ENCODE measurements around the gene TNS1.

The TNS1 gene

DNA sequence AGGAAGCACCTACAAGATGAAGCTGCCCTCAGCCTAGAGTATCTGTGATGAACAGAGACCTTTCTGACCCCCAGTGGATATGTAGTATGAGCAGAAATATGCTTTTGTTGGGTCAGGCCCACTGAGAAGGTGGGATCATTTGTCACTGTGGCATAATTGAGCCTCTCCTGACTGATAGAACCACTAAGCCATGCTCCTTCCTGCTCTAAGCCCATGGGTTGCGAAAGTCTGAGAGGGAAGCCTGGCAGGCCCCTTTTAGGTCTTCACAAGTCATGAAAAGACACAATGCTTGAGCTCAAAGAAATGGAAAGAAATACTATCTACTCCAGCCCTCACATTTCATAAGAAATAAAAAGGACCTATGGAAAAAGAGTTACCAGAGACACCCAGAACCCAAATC lies 127.7 kb downstream of the TNS1 start:
- TF ChIP-seq, protein P1, sequence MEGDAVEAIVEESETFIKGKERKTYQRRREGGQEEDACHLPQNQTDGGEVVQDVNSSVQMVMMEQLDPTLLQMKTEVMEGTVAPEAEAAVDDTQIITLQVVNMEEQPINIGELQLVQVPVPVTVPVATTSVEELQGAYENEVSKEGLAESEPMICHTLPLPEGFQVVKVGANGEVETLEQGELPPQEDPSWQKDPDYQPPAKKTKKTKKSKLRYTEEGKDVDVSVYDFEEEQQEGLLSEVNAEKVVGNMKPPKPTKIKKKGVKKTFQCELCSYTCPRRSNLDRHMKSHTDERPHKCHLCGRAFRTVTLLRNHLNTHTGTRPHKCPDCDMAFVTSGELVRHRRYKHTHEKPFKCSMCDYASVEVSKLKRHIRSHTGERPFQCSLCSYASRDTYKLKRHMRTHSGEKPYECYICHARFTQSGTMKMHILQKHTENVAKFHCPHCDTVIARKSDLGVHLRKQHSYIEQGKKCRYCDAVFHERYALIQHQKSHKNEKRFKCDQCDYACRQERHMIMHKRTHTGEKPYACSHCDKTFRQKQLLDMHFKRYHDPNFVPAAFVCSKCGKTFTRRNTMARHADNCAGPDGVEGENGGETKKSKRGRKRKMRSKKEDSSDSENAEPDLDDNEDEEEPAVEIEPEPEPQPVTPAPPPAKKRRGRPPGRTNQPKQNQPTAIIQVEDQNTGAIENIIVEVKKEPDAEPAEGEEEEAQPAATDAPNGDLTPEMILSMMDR (IDR thresholded peaks at IDR 0.05; ENCODE audit: low read depth, low read length, missing control alignments) = no peak

DNA sequence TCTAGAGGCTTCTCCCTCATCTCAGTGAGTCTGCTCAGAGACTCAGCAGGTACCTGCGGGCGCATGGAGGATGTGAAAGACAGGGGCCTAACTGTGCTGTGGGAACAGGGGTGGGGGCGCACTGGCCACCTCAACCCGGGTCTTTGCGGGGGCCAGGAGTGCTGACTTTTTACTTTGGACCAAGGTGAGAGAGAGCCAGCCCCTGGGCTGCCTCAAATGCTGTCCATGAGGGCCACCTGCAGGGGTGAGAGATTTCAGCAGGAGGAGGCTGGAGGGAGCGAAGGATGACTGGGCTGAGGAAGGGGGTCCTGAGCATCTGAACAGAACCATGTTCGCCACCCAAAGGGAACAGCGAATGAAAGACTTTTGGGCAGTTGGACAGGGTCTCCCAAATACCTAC lies 129.4 kb downstream of the TNS1 start:
- no peak for DNase-seq (ENCODE audit: low read depth)
- TF ChIP-seq, protein P1 (IDR thresholded peaks at IDR 0.05; ENCODE audit: low read depth, low read length, missing control alignments) = no peak
- H3K4me3 ChIP-seq (ENCODE audit: low read depth, low read length) = no peak overlapping the region

More for the DNA sequence above, 127.7 kb downstream of the TNS1 start:
- H3K4me3 ChIP-seq (ENCODE audit: low read depth, low read length) = no peak overlapping the region
- DNase-seq (ENCODE audit: low read depth) = no peak

- DNase-seq (ENCODE audit: low read depth) = no peak
- no peak overlapping the region for H3K4me3 ChIP-seq (ENCODE audit: low read depth, low read length)
- TF ChIP-seq, protein P1 (IDR thresholded peaks at IDR 0.05; ENCODE audit: low read depth, low read length, missing control alignments) = no peak
These were observed 130.5 kb downstream of the TNS1 start for GRCh38 chr2:217872319-217872718.

GRCh38 chr2:217870528-217871011 lies 132.2 kb downstream of the TNS1 start:
- DNase-seq (ENCODE audit: low read depth) = no peak
- H3K4me3 ChIP-seq (ENCODE audit: low read depth, low read length) = no peak overlapping the region
- TF ChIP-seq, protein P1 (IDR thresholded peaks at IDR 0.05; ENCODE audit: low read depth, low read length, missing control alignments) = no peak

DNA sequence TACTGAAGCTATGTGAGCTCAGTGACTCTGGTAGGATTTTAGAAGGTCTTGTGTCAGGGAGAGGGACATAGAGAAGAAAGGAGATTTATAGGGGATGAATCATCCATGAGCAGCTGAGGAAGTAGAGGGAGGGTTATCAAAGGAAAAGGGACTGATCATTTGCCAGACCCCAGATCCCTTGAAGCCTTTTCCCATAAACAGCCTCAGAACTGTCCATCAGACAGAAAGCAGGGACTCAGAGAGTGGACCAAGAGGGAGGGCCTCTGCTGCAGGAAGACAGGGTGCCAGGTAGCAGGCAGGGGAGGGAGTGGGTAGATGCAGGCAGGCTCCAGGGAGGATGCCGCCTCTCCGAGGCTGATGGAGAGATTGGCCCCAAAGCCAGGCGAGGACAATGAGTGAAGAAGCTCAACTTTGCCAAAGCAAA lies 133.9 kb downstream of the TNS1 start:
- no peak overlapping the region for H3K4me3 ChIP-seq (ENCODE audit: low read depth, low read length)
- TF ChIP-seq, protein P1 (IDR thresholded peaks at IDR 0.05; ENCODE audit: low read depth, low read length, missing control alignments) = no peak
- no peak for DNase-seq (ENCODE audit: low read depth)

- H3K4me3 ChIP-seq (ENCODE audit: low read depth, low read length) = no peak overlapping the region
- no peak for DNase-seq (ENCODE audit: low read depth)
- TF ChIP-seq, protein P1 (IDR thresholded peaks at IDR 0.05; ENCODE audit: low read depth, low read length, missing control alignments) = no peak
These were observed 134.4 kb downstream of the TNS1 start for GRCh38 chr2:217868265-217868892.

- no peak overlapping the region for H3K4me3 ChIP-seq (ENCODE audit: low read depth, low read length)
- no peak for DNase-seq (ENCODE audit: low read depth)
- TF ChIP-seq, protein P1 (IDR thresholded peaks at IDR 0.05; ENCODE audit: low read depth, low read length, missing control alignments) = no peak
These were observed 136.3 kb downstream of the TNS1 start for GRCh38 chr2:217866457-217866856.

All from GM12864 (cell line).